GM12878 (cell line): ENCODE data around the gene KREMEN2. TPM values are rescaled to one million over a fixed set of nuclear protein-coding genes. Genes with fewer than 3 reads are reported as not detected.

Experiments used
- ATAC-seq: fragments of 200-7000 bp; cut with Tn5 transposase; 3 replicates; pipeline ENCODE4 v1.9.1; 2020; ENCODE audit warnings: mild to moderate bottlenecking, moderate library complexity
- BruUV-seq: library from RNA; stranded (reverse); fragments of 400-500 nt; replicated peaks from 2 replicates; lab custom pipeline; 2021; lab: Mats Ljungman, UMichigan
- CTCF ChIA-PET: fragments of 300-600 bp; sonication (Branson Sonifier 250); formaldehyde crosslinking; extraction: SDS; loops from one replicate; lab custom pipeline; 2021; ENCODE audit warnings: inconsistent platforms; lab: Yijun Ruan, JAX
- POLR2A ChIA-PET: fragments of 350-600 bp; formaldehyde crosslinking; extraction: SDS; loops from one replicate; lab custom pipeline; 2021; ENCODE audit warnings: inconsistent platforms; lab: Charles Lee
- RAD21 ChIA-PET: fragments of 300-600 bp; sonication (Branson Sonifier 250); formaldehyde crosslinking; loops from one replicate; lab custom pipeline; 2023; ENCODE audit warnings: antibody characterized with exemption; ENCODE audit not compliant: unreplicated experiment; lab: Charles Lee
- SMC1A ChIA-PET: fragments of 300-600 bp; sonication (Branson Sonifier 250); formaldehyde crosslinking; loops from one replicate; lab custom pipeline; 2023; ENCODE audit not compliant: unreplicated experiment, uncharacterized antibody; lab: Charles Lee
- DNase-seq: peaks from one replicate; pipeline ENCODE4 v3.0.0-alpha.2; 2011; ENCODE audit warnings: low read depth, low spot score
- FAIRE-seq: peaks from 3 replicates; lab custom pipeline; 2011; peaks lifted over from hg19 to GRCh38; lab: Jason Lieb, UNC
- H2AFZ ChIP-seq: 2 replicates; pipeline ENCODE4 v1.6.0; 2011; ENCODE audit warnings: low read depth, low read length, control low read depth; ENCODE audit not compliant: control insufficient read depth
- H3K27ac ChIP-seq: 2 replicates; pipeline ENCODE4 v1.5.1; 2011; ENCODE audit warnings: control low read depth; ENCODE audit not compliant: control insufficient read depth, insufficient read depth
- H3K27me3 ChIP-seq, 2 experiments: replicated peaks in 1 of 2; 2 replicates each; pipeline versions ENCODE4 v1.6.0 to v1.6.1; 2011; ENCODE audit warnings: low read length in 1 of 2; ENCODE audit not compliant: control insufficient read depth in 2 of 2, insufficient read depth in 2 of 2
- H3K36me3 ChIP-seq, 2 experiments: 2 replicates each; pipeline ENCODE4 v1.5.1; 2011; ENCODE audit warnings: low read length in 1 of 2; ENCODE audit not compliant: control insufficient read depth in 2 of 2, insufficient read depth in 2 of 2
- H3K4me1 ChIP-seq: 2 replicates; pipeline ENCODE4 v1.6.1; 2011; ENCODE audit warnings: mild to moderate bottlenecking, low read length, moderate library complexity, mixed read lengths; ENCODE audit not compliant: control insufficient read depth, insufficient read depth
- H3K4me2 ChIP-seq: 2 replicates; pipeline ENCODE4 v1.6.0; 2011; ENCODE audit warnings: control low read depth; ENCODE audit not compliant: control insufficient read depth, insufficient read depth
- H3K4me3 ChIP-seq: fragments of 200-600 bp; sonication (generic); 2 replicates; pipeline ENCODE4 v1.5.1; 2016
- H3K79me2 ChIP-seq: 2 replicates; pipeline ENCODE4 v1.6.0; 2011; ENCODE audit warnings: low read length; ENCODE audit not compliant: control insufficient read depth, insufficient read depth
- H3K9ac ChIP-seq: 2 replicates; pipeline ENCODE4 v1.8.0; 2011; ENCODE audit warnings: low read length, control low read depth, mixed read lengths; ENCODE audit not compliant: control insufficient read depth, insufficient read depth
- H3K9me3 ChIP-seq: replicated peaks from 3 replicates; pipeline ENCODE4 v1.5.1; 2011; ENCODE audit warnings: mild to moderate bottlenecking, low read length; ENCODE audit not compliant: control insufficient read depth, insufficient read depth
- H4K20me1 ChIP-seq: 2 replicates; pipeline ENCODE4 v1.6.0; 2011; ENCODE audit not compliant: control insufficient read depth, insufficient read depth
- ASH2L ChIP-seq: fragments of 300-600, 200-600 bp; sonication (generic); IDR thresholded peaks from 2 replicates; pipeline ENCODE4 v1.6.1; 2017; ENCODE audit warnings: low read depth, mild to moderate bottlenecking, borderline replicate concordance
- DPF2 ChIP-seq: fragments of 450-650 bp; IDR thresholded peaks from 2 replicates; pipeline ENCODE4 v1.6.1; 2017; ENCODE audit warnings: mild to moderate bottlenecking
- ESRRA ChIP-seq: IDR thresholded peaks from 2 replicates; pipeline ENCODE4 v1.6.1; 2012; ENCODE audit warnings: mild to moderate bottlenecking, low read length, improper control_type of control experiment
- MAX ChIP-seq: IDR thresholded peaks from 2 replicates; pipeline ENCODE4 v1.6.1; 2012; ENCODE audit warnings: low read depth, low read length, improper control_type of control experiment
- NFIC ChIP-seq: IDR thresholded peaks from 2 replicates; pipeline ENCODE4 v1.6.1; 2012; ENCODE audit warnings: low read depth, mild to moderate bottlenecking, inconsistent platforms, low read length, moderate library complexity
- POLR2AphosphoS2 ChIP-seq: IDR thresholded peaks from 2 replicates; pipeline ENCODE4 v1.6.1; 2011; ENCODE audit warnings: low read depth, mild to moderate bottlenecking, low read length, improper control_type of control experiment, moderate library complexity
- PRDM15 ChIP-seq: fragments of 450-650 bp; formaldehyde crosslinking; IDR thresholded peaks from 2 replicates; pipeline ENCODE4 v1.4.0; 2020; ENCODE audit warnings: mild to moderate bottlenecking, moderate library complexity
- ZNF592 ChIP-seq: fragments of 450-650 bp; IDR thresholded peaks from 2 replicates; pipeline ENCODE4 v1.6.1; 2017; ENCODE audit warnings: mild to moderate bottlenecking, moderate library complexity
- WGBS: methylation state at CpG from one replicate; pipeline ENCODE4 v1.1.6; 2016; ENCODE audit warnings: low lambda C conversion rate; ENCODE audit not compliant: insufficient replicate concordance, insufficient coverage; ENCODE audit errors: missing lambda C conversion rate; 5-methylcytosine and 5-hydroxymethylcytosine counted together
- in situ Hi-C: fragments of 300-500 bp; cut with MboI; formaldehyde crosslinking; loops from 9 replicates; pipeline ENCODE4 v1.14.3; 2018; ENCODE audit warnings: mixed read lengths
- intact Hi-C: fragments of 100-400 bp; cut with micrococcal nuclease; formaldehyde crosslinking; loops from one replicate; pipeline ENCODE4 v1.14.2; 2022; ENCODE audit not compliant: unreplicated experiment
- polyA plus RNA-seq, 11 experiments: library from polyadenylated mRNA; depleted of rRNA in 4 of 11; unstranded in 6 of 11; stranded (reverse) in 5 of 11; fragments of >200 nt; fragmentation: Nextera tagmentation in 4 of 11; fragmentation: Illumina TruSeq in 1 of 11; extraction: Ambion mirVana in 4 of 11; extraction: Trizol in 1 of 11; gene quantifications; 1 replicate in 1 of 11; 2 replicates in 10 of 11; pipeline versions ENCODE4 v1.2.1 to v1.2.3, GENCODE V29; 2011 to 2016; ENCODE audit warnings: inconsistent platforms in 2 of 11, missing spikeins in 2 of 11, low read depth in 1 of 11
- total RNA-seq, 4 experiments: library from RNA; depleted of rRNA in 3 of 4; stranded (reverse); fragments of >200 nt in 3 of 4; fragmentation: Illumina TruSeq in 1 of 4; extraction: Trizol in 1 of 4; gene quantifications; 2 replicates each; pipeline versions ENCODE4 v1.2.1 to v1.2.3, GENCODE V29; 2013 to 2021

The KREMEN2 gene
- total and polyA plus RNA-seq, 10 of the 15 experiments (the other 5 are each of a cell fraction or from before 2014, with no cell fraction given): 0.06 to 3.7 (median 0.83) TPM; not detected in 2

- H3K27me3 ChIP-seq: no peaks in the 10 kb centered on the region
- ChIA-PET CTCF (interaction anchor here (3.1 kb wide), 1 partner anchor 23 kb away, joined by 10 read pairs; no protein-coding TSS in a partner anchor), SMC1A (no interaction called here), POLR2A (no interaction called here), RAD21 (no interaction called here)
- H3K4me2 ChIP-seq: no peak overlapping the region
- no peak overlapping the region for H3K9ac ChIP-seq
- WGBS: 82% methylated on average over 13 of the region's 13 CpGs
- in situ Hi-C loops (no loop called here), intact Hi-C loops (no loop called here)
- no TSS peak for BruUV-seq
- FAIRE-seq: no peak
- peaks cover 7% of the 10 kb centered on the region for H3K4me1 ChIP-seq
- no peak overlapping the region for H3K27ac ChIP-seq
- no peaks in the 10 kb centered on the region for H3K79me2 ChIP-seq
- no peak overlapping the region for H2AFZ ChIP-seq
- no peak for DNase-seq
- no peak overlapping the region for H3K4me3 ChIP-seq
- H3K9me3 ChIP-seq: no peaks in the 10 kb centered on the region
- no peaks in the 10 kb centered on the region for H3K36me3 ChIP-seq
- no peak for ATAC-seq
- no peaks in the 10 kb centered on the region for H4K20me1 ChIP-seq
- no peak for TF ChIP-seq ASH2L
- no peak for TF ChIP-seq NFIC
Observed at GRCh38 chr16:2950353-2950724, 13.7 kb upstream of the KREMEN2 start.

- no peaks in the 10 kb centered on the region for H4K20me1 ChIP-seq
- WGBS: 69% methylated on average over 16 of the region's 16 CpGs
- DNase-seq (no peak), ATAC-seq (0 out of 3 replicates have a peak, but pooled peaks have one; percentile 16), FAIRE-seq (no peak)
- H3K4me1 ChIP-seq: peaks cover 8% of the 10 kb centered on the region
- ChIA-PET CTCF (interaction anchor here (3.1 kb wide), 1 partner anchor 24 kb away, joined by 10 read pairs; no protein-coding TSS in a partner anchor), POLR2A (interaction anchor here (0.5 kb wide), 1 partner anchor 154 kb away, joined by 8 read pairs; no protein-coding TSS in a partner anchor), RAD21 (no interaction called here), SMC1A (no interaction called here)
- no peak overlapping the region for H3K4me2 ChIP-seq
- intact Hi-C loops: no loop called here
- H3K9ac ChIP-seq: no peak overlapping the region
- no peak overlapping the region for H3K4me3 ChIP-seq
- no peaks in the 10 kb centered on the region for H3K36me3 ChIP-seq
- no peaks in the 10 kb centered on the region for H3K79me2 ChIP-seq
- H3K27ac ChIP-seq: no peak overlapping the region
- no peaks in the 10 kb centered on the region for H3K27me3 ChIP-seq
- in situ Hi-C loops: no loop called here
- no TSS peak for BruUV-seq
- no peaks in the 10 kb centered on the region for H3K9me3 ChIP-seq
- H2AFZ ChIP-seq: no peak overlapping the region
- no peak for TF ChIP-seq DPF2
- TF ChIP-seq MAX: no peak
- no peak for TF ChIP-seq POLR2AphosphoS2
- no peak for TF ChIP-seq ZNF592
- no peak for TF ChIP-seq PRDM15 (CRISPR knock-in tag)
- TF ChIP-seq ESRRA: no peak
Observed at GRCh38 chr16:2950773-2951172, 13.3 kb upstream of the KREMEN2 start.
